LNCaP clone FGC (cell line): ENCODE measurements around the gene MIXL1.
A peak's percentile ranks its signal among the peaks of the same experiment; 100 is the strongest.

Source experiments
- DNase-seq: peaks from one replicate; pipeline ENCODE4 v3.0.0-alpha.2; 2011; ENCODE audit warnings: low read depth
- H3K4me3 ChIP-seq: 2 replicates; pipeline ENCODE4 v1.5.1; 2011; ENCODE audit warnings: mild to moderate bottlenecking, low read depth, low read length, control low read depth
- CTCF ChIP-seq: IDR thresholded peaks from 2 replicates; pipeline ENCODE4 v1.5.1; 2012; ENCODE audit warnings: mild to moderate bottlenecking; ENCODE audit not compliant: control insufficient read depth, insufficient read depth; ENCODE audit errors: extremely low read depth

The MIXL1 gene

GRCh38 chr1:226215239-226215638 lies 8.2 kb upstream of the MIXL1 start:
- TF ChIP-seq CTCF, result no peak
- DNase-seq, result no peak
- H3K4me3 ChIP-seq, result no peak overlapping the region

DNA sequence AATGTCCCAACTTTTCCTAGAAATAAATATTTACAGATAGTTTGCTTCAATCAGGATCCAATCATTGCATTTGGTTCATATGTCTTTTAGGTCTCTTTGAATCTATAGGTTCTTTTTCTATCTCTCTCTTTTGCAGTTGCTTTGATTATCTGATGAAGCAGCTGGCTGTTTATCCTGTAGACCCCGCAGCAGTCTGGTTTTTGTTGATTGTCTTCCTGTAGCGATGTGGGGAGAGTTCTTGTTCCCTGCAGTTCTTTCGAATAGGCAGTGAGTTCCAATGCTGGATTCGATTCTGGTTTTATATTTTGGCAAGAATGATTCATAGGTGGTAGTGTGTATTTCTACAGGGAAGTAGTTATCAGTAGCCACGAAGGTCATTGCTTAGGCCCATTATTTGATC lies 7.4 kb upstream of the MIXL1 start:
- DNase-seq, result no peak
- H3K4me3 ChIP-seq, result no peak overlapping the region
- no peak for TF ChIP-seq CTCF

GRCh38 chr1:226217273-226217672 lies 6.2 kb upstream of the MIXL1 start:
- TF ChIP-seq CTCF, result no peak
- no peak overlapping the region for H3K4me3 ChIP-seq
- DNase-seq, result no peak

GRCh38 chr1:226220473-226221189 lies 2.8 kb upstream of the MIXL1 start:
- no peak overlapping the region for H3K4me3 ChIP-seq
- 0 out of 2 replicates have a peak, but pooled peaks have one; percentile 4 for TF ChIP-seq CTCF
- DNase-seq, result no peak

- H3K4me3 ChIP-seq, result no peak overlapping the region
- TF ChIP-seq CTCF, result no peak
- DNase-seq, result no peak
Observed at GRCh38 chr1:226222686-226223085, 778 bp upstream of the MIXL1 start.

DNA sequence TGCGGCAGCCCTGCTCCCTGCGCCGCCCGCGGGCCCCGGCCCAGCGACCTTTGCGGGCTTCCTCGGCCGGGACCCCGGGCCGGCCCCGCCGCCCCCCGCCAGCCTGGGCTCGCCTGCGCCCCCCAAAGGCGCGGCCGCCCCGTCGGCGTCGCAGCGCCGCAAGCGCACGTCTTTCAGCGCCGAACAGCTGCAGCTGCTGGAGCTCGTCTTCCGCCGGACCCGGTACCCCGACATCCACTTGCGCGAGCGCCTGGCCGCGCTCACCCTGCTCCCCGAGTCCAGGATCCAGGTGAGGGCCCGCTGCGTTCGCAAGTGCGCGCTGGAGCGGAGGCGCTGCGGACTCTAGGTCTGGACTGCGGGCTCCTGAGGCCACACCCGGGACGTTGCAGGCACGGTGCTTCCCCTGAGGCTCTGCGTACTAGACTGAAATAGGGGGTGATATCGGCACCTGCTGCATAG lies 351 bp downstream of the MIXL1 start:
- TF ChIP-seq CTCF, result no peak
- H3K4me3 ChIP-seq, result no peak overlapping the region
- DNase-seq, result no peak

DNA sequence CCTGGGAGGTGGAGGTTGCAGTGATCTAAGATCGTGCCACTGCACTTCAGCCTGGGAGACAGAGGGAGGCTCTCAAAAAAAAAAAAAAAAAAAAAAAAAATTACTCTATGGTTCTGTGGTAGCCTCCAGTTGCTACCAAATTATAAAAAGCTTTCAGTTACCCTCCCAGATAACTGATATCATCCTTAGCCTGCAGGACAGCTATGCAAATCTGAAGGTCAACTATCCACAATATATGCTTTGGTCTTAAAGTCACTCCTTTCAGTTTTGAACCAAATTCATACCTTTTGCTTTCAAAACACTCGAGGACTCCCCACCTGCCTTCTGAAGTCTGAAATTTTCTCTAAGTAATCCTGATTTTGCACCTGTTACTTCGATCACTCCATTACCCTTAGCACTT lies 3.1 kb downstream of the MIXL1 start:
- no peak for DNase-seq
- no peak for TF ChIP-seq CTCF
- no peak overlapping the region for H3K4me3 ChIP-seq
